NCI-H2107 (cell line): ENCODE data around the gene HS3ST4.
"Not testable (repeated sequence)": the region's sequence is repeated elsewhere in the genome, so short reads cannot be mapped to it uniquely, and the experiment has no call there.

ENCODE experiments used
- DNase-seq: peaks from one replicate; lab custom pipeline; 2025; lab: John Stamatoyannopoulos, UW

HS3ST4 gene

DNA sequence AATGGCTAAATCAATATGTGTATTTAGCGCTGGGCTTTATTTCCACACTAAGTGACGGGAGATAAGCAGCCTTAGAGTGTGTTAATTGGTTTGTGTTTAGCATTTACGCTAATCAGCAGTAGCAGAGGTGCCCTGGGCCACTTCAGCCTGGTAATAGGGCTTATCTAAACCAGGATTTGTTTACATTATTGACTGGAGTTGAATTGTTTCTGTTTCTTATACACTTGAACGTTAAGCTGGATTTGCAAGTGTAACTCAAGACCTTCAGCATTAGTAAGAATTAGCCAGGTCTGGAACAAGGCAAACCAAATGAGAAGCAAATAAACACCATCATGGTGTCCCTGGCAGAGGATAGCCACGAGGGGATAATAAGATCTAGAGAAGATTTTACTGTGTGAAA, 313.6 kb downstream of the HS3ST4 start:
- no peak for DNase-seq

DNA sequence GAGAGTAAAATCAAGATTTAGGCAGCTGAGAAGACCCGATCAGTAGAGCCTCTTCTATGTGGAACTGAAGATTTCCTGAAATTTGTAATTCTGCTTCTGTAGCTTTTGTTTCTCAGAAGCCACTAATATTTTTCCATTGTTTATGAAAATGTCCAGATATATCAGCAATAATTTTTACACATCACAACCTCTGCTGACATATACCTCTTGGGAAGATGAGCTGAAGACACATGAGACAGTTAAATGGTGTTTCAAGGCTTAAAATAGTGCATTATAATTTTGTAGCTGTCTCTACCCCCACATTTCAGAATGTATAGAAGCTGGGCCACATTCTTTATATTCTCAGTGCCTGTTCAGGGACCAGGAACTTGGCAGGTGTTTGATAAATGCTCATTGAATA, 320.6 kb downstream of the HS3ST4 start:
- no peak for DNase-seq

- no peak for DNase-seq
These were observed 324.0 kb downstream of the HS3ST4 start for GRCh38 chr16:26015776-26016175.

GRCh38 chr16:26016989-26017388, 325.2 kb downstream of the HS3ST4 start:
- no peak for DNase-seq

DNA sequence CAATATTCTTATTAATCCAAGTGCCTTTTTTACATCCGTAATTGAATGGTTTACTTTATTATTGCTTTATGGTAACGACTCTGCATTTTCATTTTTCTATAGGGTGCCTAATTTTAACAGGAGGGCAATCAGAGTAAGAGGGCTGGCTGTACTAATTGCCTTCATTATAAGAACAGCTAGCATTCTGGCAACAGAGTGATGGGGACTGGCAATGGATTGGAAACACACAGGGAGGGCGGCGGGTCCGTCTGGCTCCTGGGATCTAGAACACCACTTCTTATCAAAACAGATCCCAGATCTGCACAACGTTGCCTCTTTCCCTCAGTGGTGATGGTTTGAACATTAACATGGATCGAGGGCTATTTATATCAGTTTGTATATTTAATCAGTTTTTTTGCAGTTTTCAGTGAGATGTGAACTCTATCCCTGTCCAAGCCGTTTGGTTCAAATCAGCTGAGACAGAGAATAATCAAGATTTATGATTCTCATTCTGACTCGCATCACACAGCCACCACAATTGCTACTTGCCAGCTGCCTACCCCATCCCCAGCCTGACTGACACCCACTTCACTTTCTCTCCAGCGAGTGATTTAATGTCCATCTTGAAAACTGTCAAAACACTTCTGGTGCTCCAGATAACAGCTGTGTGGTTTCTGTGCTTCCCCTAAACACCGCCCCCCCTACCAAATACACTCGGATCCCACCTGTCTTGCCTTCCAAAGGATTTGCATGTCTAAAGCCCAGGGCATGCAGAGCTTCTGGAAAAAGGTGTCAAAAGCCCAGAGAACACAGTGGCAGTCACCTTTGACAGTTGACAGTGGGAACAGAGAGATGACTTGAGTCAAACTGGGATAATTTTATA, 327.9 kb downstream of the HS3ST4 start:
- peak; percentile 45 for DNase-seq

DNA sequence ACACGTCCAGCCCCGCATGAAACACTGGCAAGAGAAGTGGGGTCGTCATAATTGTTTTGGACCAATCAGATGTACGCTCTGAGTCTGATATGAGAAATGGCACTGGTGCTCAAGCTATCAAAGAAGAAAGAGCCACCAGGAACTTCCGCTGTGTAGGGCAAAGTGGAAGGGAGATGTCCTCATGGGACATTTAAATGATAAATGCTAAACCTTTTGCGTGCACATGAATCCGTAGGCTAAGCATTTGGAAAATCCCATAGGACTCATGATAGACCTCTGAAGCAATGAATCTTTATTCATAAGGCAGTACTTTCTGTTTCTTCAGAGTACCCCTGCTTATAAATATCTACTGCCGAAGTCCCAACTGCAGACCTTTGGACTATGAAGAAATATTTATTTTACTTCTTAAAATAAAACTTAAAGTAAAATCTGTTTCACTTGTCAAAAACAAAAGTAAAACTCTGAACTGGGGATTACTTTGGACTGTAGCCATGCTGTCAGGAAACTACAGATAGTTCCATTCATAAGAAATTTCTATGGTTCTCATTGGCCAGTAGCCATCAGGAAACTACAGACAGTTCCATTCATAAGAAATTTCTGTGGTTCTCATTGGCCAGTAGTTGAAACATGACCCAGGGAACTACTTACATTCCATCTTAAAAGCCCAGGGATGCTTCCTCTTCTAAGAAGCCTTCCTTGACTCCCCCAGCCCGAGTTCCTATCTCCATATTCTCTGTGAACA, 335.1 kb downstream of the HS3ST4 start:
- DNase-seq, result no peak

DNA sequence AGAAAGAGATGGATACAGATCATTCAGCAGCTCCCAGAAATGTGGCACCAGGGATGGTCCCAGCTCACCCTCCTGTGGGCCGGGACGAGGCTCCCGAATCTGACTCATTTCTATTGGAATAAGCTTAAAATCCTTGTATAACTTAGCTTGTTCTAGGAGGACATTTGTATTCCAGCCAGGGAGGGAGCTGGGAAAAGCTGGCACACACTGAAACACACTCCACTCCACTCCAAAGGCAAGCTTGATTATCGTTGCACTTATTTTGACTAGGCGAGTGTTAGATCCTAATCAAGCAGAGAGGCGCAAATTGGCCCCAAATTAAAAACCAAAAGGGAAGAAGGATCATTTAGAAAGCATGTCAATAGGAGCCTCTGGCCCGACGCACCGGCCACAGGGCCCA, 339.5 kb downstream of the HS3ST4 start:
- DNase-seq, result no peak

- not testable (repeated sequence) for DNase-seq
These were observed 340.9 kb downstream of the HS3ST4 start for GRCh38 chr16:26032661-26033060.

GRCh38 chr16:26041952-26042668, 350.4 kb downstream of the HS3ST4 start:
- no peak for DNase-seq

- no peak for DNase-seq
These were observed 358.7 kb downstream of the HS3ST4 start for GRCh38 chr16:26050472-26050871.

DNA sequence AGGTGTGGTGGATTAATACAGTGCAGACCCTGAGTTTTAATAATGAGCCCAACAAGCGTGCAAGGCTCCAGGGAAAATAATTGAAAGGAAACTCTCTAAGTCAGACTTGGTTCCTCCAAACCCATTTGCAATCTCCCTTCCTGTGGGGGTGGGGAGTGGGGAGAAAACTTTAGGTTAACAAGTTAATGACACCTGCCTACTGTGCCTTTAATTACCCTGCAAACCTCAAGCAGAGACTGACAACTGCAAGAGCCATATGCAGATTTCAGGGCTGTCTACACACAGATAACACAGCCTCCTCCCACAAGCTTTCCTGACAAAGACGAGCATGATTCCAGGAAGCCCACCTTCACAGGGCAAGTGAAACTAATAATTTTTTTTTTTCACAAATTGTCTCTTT, 359.3 kb downstream of the HS3ST4 start:
- DNase-seq, result no peak

DNA sequence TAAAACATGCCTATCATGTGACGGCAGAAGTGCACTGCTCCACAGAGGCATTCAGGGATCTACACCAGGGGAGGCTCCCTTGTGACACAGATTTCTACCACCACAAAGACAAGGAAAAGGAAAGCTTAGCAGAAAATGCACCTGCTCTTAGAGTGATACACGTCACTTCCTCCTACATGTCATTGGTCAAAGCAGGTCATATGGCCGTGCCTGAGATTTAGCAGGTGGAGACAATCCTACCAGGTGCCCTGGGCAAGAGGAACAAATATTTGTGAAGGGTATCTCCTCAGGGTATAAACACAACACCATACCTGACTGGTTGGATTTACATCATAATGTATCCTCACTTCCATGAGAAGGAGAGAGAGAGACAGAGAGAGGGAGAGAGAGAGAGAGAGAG, 362.1 kb downstream of the HS3ST4 start:
- DNase-seq, result no peak

GRCh38 chr16:26058326-26058725, 366.6 kb downstream of the HS3ST4 start:
- DNase-seq, result no peak

- no peak for DNase-seq
These were observed 378.7 kb downstream of the HS3ST4 start for GRCh38 chr16:26070302-26071100.

- DNase-seq, result no peak
These were observed 379.5 kb downstream of the HS3ST4 start for GRCh38 chr16:26071101-26071866.

- peak; percentile 29 for DNase-seq
These were observed 387.1 kb downstream of the HS3ST4 start for GRCh38 chr16:26078716-26079355.

GRCh38 chr16:26087091-26087490, 395.3 kb downstream of the HS3ST4 start:
- no peak for DNase-seq

DNA sequence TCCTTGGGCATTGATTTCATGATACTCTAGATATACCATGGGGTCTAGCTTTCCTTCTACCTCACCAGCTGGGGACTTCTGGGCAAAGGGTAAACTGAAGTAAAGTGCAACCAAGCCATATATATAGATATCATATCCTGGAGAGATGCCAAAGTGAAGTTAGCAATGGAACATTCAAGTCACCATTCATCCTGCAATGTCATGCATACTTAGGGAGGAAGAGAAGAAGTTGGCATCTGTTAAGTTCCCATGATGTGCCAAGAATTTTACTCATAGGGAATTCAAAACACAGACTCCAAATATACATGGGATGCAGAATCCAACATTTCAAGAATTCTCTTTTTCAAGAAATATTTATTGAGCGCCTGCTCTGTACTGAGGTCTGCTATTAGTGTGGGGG, 399.8 kb downstream of the HS3ST4 start:
- DNase-seq, result no peak

DNA sequence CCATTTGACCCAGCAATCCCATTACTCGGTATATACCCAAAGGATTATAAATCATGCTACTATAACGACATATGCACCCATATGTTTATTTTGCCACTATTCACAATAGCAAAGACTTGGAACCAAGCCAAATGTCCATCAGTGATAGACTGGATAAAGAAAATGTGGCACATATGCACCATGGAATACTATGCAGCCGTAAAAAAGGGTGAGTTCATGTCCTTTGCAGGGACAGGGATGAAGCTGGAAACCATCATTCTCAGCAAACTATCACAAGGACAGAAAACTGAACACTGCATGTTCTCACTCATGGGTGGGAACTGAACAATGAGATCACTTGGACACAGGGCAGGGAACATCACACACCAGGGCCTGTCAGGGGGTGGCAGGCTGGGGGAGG, 406.4 kb downstream of the HS3ST4 start:
- not testable (repeated sequence) for DNase-seq

DNA sequence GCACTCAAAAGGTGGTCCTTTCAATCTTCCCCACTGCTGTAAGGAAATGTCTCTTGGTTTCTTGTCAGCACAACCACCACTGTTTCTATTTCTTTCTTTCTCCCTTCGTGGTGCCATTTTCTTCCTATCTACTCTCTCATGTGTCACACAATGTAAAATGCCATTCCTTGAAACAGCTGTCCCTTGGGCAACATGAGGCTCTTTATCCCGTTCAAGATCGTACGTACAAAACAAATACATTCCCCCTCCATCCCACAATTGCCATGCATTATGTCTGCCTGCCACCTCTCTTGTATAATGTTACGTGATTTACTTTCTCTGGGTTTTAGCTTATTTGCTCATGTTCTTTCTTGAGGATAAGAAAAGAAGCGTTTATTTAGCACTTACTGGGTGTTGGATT, 410.6 kb downstream of the HS3ST4 start:
- DNase-seq, result no peak
